Skin epidermis (tissue), 12 donors: ENCODE data around the gene CITED4.
A peak's percentile ranks its signal among the peaks of the same experiment; 100 is the strongest.

Experiments
- H3K27ac ChIP-seq, 21 experiments: fragments of 200-600 bp; sonication (generic) in 11 of 21; one replicate each; pipeline ENCODE4 v1.5.0; 2020; ENCODE audit warnings: mild to moderate bottlenecking in 3 of 21, inconsistent platforms in 2 of 21, moderate library complexity in 2 of 21
- H3K4me3 ChIP-seq, 7 experiments: fragments of 200-600 bp; sonication (generic) in 2 of 7; one replicate each; pipeline ENCODE4 v1.5.0; 2020; ENCODE audit warnings: inconsistent platforms in 2 of 7, mild to moderate bottlenecking in 2 of 7, moderate library complexity in 1 of 7

The CITED4 gene

GRCh38 chr1:40857737-40858136 is 4.4 kb downstream of the CITED4 start:
- Histone ChIP-seq H3K4me3 (no peak overlapping the region), H3K27ac (peak overlapping the region in 2 of 21 experiments; percentile 21 to 32)

GRCh38 chr1:40856656-40857302 is 5.4 kb downstream of the CITED4 start:
- peak overlapping the region in 1 of 21 experiments; percentile 39 for H3K27ac ChIP-seq
- no peak overlapping the region for H3K4me3 ChIP-seq

- H3K4me3 ChIP-seq = no peak overlapping the region
- H3K27ac ChIP-seq = no peak overlapping the region
These were observed 6.0 kb downstream of the CITED4 start for GRCh38 chr1:40856116-40856515.

- H3K27ac ChIP-seq = no peak overlapping the region
- no peak overlapping the region for H3K4me3 ChIP-seq
These were observed 6.7 kb downstream of the CITED4 start for GRCh38 chr1:40855513-40855912.

GRCh38 chr1:40853885-40854170 is 8.3 kb downstream of the CITED4 start:
- H3K4me3 ChIP-seq = no peak overlapping the region
- H3K27ac ChIP-seq = peak overlapping the region in 1 of 21 experiments; percentile 59

GRCh38 chr1:40853113-40853884 is 8.9 kb downstream of the CITED4 start:
- H3K27ac ChIP-seq = peak overlapping the region in 1 of 21 experiments; percentile 59
- no peak overlapping the region for H3K4me3 ChIP-seq

- H3K4me3 ChIP-seq = no peak overlapping the region
- no peak overlapping the region for H3K27ac ChIP-seq
These were observed 10.5 kb downstream of the CITED4 start for GRCh38 chr1:40851643-40852042.

- H3K27ac ChIP-seq = no peak overlapping the region
- H3K4me3 ChIP-seq = no peak overlapping the region
These were observed 12.2 kb downstream of the CITED4 start for GRCh38 chr1:40849801-40850592.

- H3K27ac ChIP-seq = no peak overlapping the region
- no peak overlapping the region for H3K4me3 ChIP-seq
These were observed 13.5 kb downstream of the CITED4 start for GRCh38 chr1:40848530-40849189.

- H3K27ac ChIP-seq = no peak overlapping the region
- H3K4me3 ChIP-seq = no peak overlapping the region
These were observed 15.0 kb downstream of the CITED4 start for GRCh38 chr1:40847023-40847745.

- Histone ChIP-seq H3K27ac (no peak overlapping the region), H3K4me3 (no peak overlapping the region)
These were observed 16.3 kb downstream of the CITED4 start for GRCh38 chr1:40845895-40846294.

GRCh38 chr1:40844887-40845878 is 17.0 kb downstream of the CITED4 start:
- Histone ChIP-seq H3K4me3 (no peak overlapping the region), H3K27ac (no peak overlapping the region)

- Histone ChIP-seq H3K27ac (no peak overlapping the region), H3K4me3 (no peak overlapping the region)
These were observed 18.1 kb downstream of the CITED4 start for GRCh38 chr1:40844079-40844478.

GRCh38 chr1:40842691-40843090 is 19.5 kb downstream of the CITED4 start:
- H3K27ac ChIP-seq = no peak overlapping the region
- H3K4me3 ChIP-seq = no peak overlapping the region

- Histone ChIP-seq H3K27ac (no peak overlapping the region), H3K4me3 (no peak overlapping the region)
These were observed 20.0 kb downstream of the CITED4 start for GRCh38 chr1:40842207-40842606.

- H3K27ac ChIP-seq = no peak overlapping the region
These were observed 20.6 kb downstream of the CITED4 start for GRCh38 chr1:40841602-40842001.

GRCh38 chr1:40840526-40841323 is 21.4 kb downstream of the CITED4 start:
- Histone ChIP-seq H3K4me3 (no peak overlapping the region), H3K27ac (no peak overlapping the region)

More at GRCh38 chr1:40841602-40842001, 20.6 kb downstream of the CITED4 start:
- no peak overlapping the region for H3K4me3 ChIP-seq

- H3K27ac ChIP-seq = no peak overlapping the region
- H3K4me3 ChIP-seq = no peak overlapping the region
These were observed 22.2 kb downstream of the CITED4 start for GRCh38 chr1:40839943-40840335.
